Pancreas (tissue), 10 donors: ENCODE data around the gene AKAP6. TPM values are rescaled to one million over a fixed set of nuclear protein-coding genes. Genes with fewer than 3 reads are reported as not detected.

Experiments used
- ATAC-seq, 4 donors: fragments of 200-7000 bp; cut with Tn5 transposase; one replicate each; pipeline versions ENCODE4 v1.8.0 to v1.9.1; 2020; ENCODE audit warnings: mild to moderate bottlenecking in 4 of 4, moderate library complexity in 4 of 4
- DNase-seq, 6 donors: peaks; one replicate each; pipeline ENCODE4 v3.0.0-alpha.2; 2020
- FAIRE-seq: peaks from 2 replicates; lab custom pipeline; 2012; peaks lifted over from hg19 to GRCh38; lab: Jason Lieb, UNC
- H3K27ac ChIP-seq, 4 donors: fragments of 200-600 bp; sonication (generic); 1 replicate in 3 of 4; 2 replicates in 1 of 4; pipeline versions ENCODE4 v1.5.0 to v1.8.0; 2020
- H3K27me3 ChIP-seq, 4 donors: fragments of 200-600 bp; one replicate each; pipeline ENCODE4 v1.8.0; 2021
- H3K36me3 ChIP-seq, 3 donors: fragments of 200-600 bp; sonication (generic) in 1 of 3; one replicate each; pipeline versions ENCODE4 v1.5.0 to v1.8.0; 2020 to 2021
- H3K4me1 ChIP-seq, 3 donors: fragments of 200-600 bp; one replicate each; pipeline ENCODE4 v1.8.0; 2021
- H3K4me3 ChIP-seq, 4 donors: fragments of 200-600 bp; sonication (generic) in 2 of 4; one replicate each; pipeline versions ENCODE4 v1.5.0 to v1.8.0; 2020 to 2021
- H3K9me3 ChIP-seq, 4 donors: fragments of 200-600 bp; one replicate each; pipeline ENCODE4 v1.8.0; 2021
- WGBS, 2 donors: extraction: QIAGEN DNeasy Blood & Tissue Kit; methylation state at CpG; one replicate each; pipeline ENCODE4 v1.1.7; 2013; 5-methylcytosine and 5-hydroxymethylcytosine counted together
- intact Hi-C, 3 donors: fragments of 100-400 bp; cut with DNase I; formaldehyde crosslinking; loops; one replicate each; pipeline versions ENCODE4 v1.11.1 to v1.14.2; 2022
- polyA plus RNA-seq, 2 donors: library from polyadenylated mRNA; stranded (reverse); fragments of 200-250 nt; gene quantifications; one replicate each; pipeline ENCODE4 v1.2.3, GENCODE V29; 2013
- total RNA-seq, 6 donors: library from RNA; stranded (reverse); fragmentation: NEBNext Ultra II Directional in 4 of 6; extraction: Animal tissue kit (Norgen Biotek cat#: 25700) in 4 of 6; gene quantifications; one replicate each; pipeline versions ENCODE4 v1.2.1 to v1.2.4, GENCODE V29; 2021 to 2023
- TF ChIP-seq, protein P1 (sequence below), 4 donors: fragments of 200-600 bp; sonication (generic) in 3 of 4; IDR thresholded peaks; one replicate each; pipeline versions ENCODE4 v1.5.0 to v1.8.0; 2021; ENCODE audit warnings: antibody characterized with exemption in 4 of 4
- donor health status: healthy with polysubstance abuse.
- donor health status: DM: no; HTN: no; CAD: no; lungs with moderate emphysema.
- donor health status: DM: no; HTN: no; CAD: no.
- donor health status: control.
- donor health status: control.
- donor health status: Bipolar disorder and iron deficiency.
- donor health status: DM: yes; HTN: yes; CAD: no.
- donor health status: DM: no; HTN: no; CAD: no.
- donor health status: DM: no; HTN: no; CAD: no.
- donor health status: DM: yes; HTN: yes; CAD: no.

AKAP6 gene
- total and polyA plus RNA-seq, 8 donors = 0.34 to 2.2 (median 1.8) TPM

DNA sequence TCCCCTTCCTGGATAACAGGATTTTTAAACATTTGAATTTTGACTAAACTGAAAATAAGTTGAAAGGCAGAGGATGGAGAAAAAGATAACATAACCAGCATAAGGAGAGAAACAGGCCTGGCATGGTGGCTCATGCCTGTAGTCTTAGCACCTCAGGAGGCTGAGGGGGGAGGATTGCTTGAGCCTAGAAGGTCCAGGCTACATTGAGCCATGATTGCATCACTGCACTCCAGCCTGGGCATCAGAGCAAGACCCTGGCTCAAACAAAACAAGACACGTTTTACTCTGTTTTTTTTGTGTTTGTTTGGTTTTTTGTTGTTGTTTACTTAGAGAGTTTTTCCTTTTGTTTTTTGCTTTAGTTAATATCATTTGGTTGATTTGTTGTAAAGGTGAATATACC lies 8.7 kb downstream of the AKAP6 start:
- H3K9me3 ChIP-seq = no peaks in the 10 kb centered on the region
- ATAC-seq (no peak), DNase-seq (no peak), FAIRE-seq (no peak)
- no peaks in the 10 kb centered on the region for H3K36me3 ChIP-seq
- no peak overlapping the region for H3K27ac ChIP-seq
- H3K27me3 ChIP-seq = no peaks in the 10 kb centered on the region
- no peaks in the 10 kb centered on the region for H3K4me1 ChIP-seq
- WGBS, 2 donors = 72 to 83% methylated on average over 1 of the region's 1 CpG
- H3K4me3 ChIP-seq = no peak overlapping the region
- TF ChIP-seq, protein P1, sequence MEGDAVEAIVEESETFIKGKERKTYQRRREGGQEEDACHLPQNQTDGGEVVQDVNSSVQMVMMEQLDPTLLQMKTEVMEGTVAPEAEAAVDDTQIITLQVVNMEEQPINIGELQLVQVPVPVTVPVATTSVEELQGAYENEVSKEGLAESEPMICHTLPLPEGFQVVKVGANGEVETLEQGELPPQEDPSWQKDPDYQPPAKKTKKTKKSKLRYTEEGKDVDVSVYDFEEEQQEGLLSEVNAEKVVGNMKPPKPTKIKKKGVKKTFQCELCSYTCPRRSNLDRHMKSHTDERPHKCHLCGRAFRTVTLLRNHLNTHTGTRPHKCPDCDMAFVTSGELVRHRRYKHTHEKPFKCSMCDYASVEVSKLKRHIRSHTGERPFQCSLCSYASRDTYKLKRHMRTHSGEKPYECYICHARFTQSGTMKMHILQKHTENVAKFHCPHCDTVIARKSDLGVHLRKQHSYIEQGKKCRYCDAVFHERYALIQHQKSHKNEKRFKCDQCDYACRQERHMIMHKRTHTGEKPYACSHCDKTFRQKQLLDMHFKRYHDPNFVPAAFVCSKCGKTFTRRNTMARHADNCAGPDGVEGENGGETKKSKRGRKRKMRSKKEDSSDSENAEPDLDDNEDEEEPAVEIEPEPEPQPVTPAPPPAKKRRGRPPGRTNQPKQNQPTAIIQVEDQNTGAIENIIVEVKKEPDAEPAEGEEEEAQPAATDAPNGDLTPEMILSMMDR (IDR thresholded peaks at IDR 0.05) = no peak
- intact Hi-C loops = no loop called here

DNA sequence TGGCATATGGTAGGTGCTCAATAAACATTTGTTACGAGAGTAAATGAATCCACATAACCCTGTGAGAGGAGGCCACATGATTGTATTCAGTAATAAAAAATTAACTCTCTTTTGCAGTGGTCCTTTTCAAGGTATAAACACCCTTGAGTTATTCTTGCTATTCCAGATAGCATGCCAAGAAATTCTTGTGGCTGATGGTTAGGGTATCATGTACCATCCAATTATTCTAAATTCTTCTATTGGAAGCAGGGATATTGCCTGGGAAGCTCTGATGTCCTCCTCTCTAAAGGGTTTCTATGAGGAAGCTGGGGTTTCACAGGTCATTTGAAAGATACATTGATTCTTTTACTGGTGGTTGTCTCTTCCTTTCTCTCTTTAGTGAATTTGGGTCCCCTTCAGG lies 10.1 kb downstream of the AKAP6 start:
- Histone ChIP-seq H3K27me3 (no peaks in the 10 kb centered on the region), H3K4me1 (no peaks in the 10 kb centered on the region), H3K4me3 (no peak overlapping the region), H3K9me3 (no peaks in the 10 kb centered on the region), H3K36me3 (no peaks in the 10 kb centered on the region), H3K27ac (no peak overlapping the region)
- intact Hi-C loops = no loop called here
- TF ChIP-seq, protein P1 (IDR thresholded peaks at IDR 0.05) = no peak
- no peak for FAIRE-seq
- 88 to 97% methylated on average over 1 of the region's 1 CpG for WGBS, 2 donors
- ATAC-seq = no peak
- no peak for DNase-seq

DNA sequence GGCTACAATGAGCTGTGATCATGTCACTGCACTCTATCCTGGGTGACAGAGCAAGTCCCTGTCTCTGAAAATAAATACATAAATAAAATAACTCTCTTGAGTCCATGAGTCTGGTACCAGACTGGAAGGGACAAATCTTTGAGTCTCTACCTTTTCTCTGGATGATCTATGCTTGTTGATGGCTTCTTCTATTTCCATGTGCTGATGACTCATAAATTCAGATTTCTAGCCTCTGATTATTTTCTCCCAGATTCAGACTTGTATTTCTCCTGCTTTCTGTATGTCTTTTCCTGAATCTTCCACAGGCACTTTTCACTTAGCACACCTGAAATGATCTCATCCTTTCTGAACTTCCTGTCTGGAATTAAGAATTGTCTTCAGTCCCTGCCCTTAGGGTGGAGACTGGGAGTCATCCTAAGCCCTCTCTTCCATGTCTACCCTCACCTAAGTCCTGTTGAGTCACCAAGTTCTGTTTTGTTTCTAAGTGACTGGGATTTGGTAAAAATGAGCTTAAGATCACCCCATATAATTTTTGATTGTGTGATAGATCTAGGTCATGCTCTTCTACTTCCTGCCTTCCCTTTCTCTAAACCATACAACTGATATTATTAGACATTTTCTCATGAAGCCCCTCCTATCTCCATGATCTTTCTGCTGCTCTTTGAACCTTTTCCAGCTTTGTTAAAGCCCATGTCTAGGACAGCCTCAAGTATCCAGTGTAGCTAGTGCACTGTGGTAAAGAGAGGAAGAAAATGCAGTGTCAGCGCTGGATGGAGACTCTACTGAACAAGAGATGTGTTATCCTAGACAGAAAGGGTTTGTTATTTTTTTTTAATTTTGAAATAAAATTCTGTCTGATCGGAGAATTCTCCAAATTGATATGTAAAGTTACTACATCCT lies 13.1 kb downstream of the AKAP6 start:
- Histone ChIP-seq H3K36me3 (no peaks in the 10 kb centered on the region), H3K9me3 (no peaks in the 10 kb centered on the region), H3K27me3 (no peaks in the 10 kb centered on the region), H3K4me1 (no peaks in the 10 kb centered on the region), H3K27ac (no peak overlapping the region), H3K4me3 (no peak overlapping the region)
- FAIRE-seq = no peak
- TF ChIP-seq, protein P1 (IDR thresholded peaks at IDR 0.05) = no peak
- ATAC-seq = no peak
- intact Hi-C loops = no loop called here
- WGBS, 2 donors = 96 to 97% methylated on average over 2 of the region's 2 CpGs
- no peak for DNase-seq

DNA sequence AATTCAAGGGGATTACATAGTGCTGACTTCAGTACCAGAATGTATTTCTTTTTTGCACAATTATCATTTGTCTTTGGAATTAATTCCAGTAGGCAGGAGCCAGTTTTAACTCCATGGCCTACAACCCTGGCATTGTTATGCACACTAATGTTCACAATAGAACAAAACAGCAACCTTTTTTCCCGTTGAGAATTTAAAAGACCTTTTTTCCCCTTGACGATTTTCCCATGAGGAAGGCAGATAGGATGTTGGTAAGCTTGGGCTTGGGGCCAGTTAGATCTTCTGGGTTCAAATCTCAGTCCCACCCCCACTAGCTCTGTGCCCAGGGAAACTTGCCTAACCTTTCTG lies 13.7 kb downstream of the AKAP6 start:
- ATAC-seq = no peak
- intact Hi-C loops = no loop called here
- DNase-seq = no peak
- FAIRE-seq = no peak
- Histone ChIP-seq H3K4me3 (no peak overlapping the region), H3K27ac (no peak overlapping the region), H3K9me3 (no peaks in the 10 kb centered on the region), H3K36me3 (no peaks in the 10 kb centered on the region), H3K27me3 (no peaks in the 10 kb centered on the region), H3K4me1 (no peaks in the 10 kb centered on the region)
- WGBS, 2 donors = 33 to 36% methylated on average over 2 of the region's 2 CpGs
- TF ChIP-seq, protein P1 (IDR thresholded peaks at IDR 0.05) = no peak

DNA sequence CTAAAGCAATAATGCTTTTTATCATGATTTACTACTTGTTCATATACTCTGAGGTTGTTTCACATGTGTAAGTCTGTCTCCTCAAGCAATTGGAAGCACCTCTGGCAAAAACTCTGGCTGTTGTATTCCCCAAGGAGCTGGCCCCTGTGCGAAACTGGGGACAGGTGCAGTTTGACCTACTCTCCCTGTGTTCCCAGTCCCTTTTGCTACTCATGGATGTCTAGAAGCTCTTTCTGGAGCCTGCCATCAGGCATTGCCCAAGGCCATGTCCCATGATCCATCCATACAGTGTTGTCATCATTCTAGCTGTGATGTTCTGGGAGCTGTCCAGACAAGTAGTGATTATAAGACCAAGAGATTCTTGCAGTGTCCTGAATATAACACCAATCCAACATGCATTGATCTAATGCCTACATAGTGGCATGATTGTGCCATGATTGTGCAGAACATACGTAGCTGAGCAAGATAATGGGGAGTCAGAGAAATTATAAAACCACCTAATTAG lies 14.9 kb downstream of the AKAP6 start:
- no peak for ATAC-seq
- FAIRE-seq = no peak
- DNase-seq = no peak
- TF ChIP-seq, protein P1 (IDR thresholded peaks at IDR 0.05) = no peak
- Histone ChIP-seq H3K36me3 (no peaks in the 10 kb centered on the region), H3K27me3 (no peaks in the 10 kb centered on the region), H3K9me3 (no peaks in the 10 kb centered on the region), H3K27ac (no peak overlapping the region), H3K4me3 (no peak overlapping the region), H3K4me1 (no peaks in the 10 kb centered on the region)
- intact Hi-C loops = no loop called here
- 88 to 93% methylated on average over 2 of the region's 2 CpGs for WGBS, 2 donors
